ENCODE results near the gene MRAP2. TPM values are rescaled to one million over a fixed set of nuclear protein-coding genes. Genes with fewer than 3 reads are reported as not detected.

MRAP2 gene, protein sequence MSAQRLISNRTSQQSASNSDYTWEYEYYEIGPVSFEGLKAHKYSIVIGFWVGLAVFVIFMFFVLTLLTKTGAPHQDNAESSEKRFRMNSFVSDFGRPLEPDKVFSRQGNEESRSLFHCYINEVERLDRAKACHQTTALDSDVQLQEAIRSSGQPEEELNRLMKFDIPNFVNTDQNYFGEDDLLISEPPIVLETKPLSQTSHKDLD
- 10 to 100 TPM; 10.6 to 11.5 TPM for total RNA-seq

DNA sequence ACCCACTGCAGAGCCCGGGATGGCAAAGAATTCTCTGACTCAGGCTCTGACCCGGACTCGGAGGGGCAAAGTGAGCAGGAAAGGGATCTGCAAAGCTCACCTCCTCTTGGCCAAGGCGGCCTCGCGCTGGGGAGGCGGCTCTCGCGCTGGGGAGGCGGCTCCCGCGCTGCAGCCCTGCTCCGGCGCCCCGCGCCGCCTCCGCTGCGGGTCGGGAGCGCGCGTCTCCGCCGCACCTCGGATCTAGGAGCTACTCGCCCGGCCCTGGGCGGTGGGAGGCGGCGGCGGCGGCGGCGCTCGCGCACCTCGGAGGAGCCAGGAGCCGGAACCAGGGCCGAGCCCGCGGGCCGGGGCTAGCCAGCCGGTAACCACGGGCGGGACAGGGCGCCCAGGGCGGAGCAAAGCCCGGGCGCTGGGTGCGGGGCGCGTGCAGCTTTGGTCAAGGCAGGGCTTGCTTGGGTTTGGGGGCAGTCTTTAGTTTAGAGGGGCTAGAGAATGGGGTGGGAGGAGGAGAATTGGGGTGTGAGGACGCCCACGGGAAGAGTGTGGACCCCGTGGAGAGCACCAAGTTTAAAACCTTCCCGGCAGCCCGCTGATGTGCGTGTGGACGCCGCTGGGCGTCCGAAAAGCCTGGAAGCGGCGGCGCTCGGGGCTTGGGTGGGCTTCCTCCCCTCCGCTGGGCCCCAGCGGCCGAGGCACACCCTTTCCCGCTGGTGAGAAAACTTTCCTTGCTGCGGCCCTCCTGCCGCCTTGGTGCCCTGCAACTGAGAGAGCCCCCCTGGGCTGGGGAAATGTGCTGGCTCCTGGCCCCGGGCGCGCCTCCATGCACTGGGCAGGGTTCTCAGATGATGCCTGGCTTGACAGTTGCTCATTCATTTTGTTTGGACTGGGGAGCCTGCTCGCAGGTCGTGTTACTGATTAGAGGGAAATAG, at the start of gene MRAP2:
Gene MRAP2 (plus strand): TSS at position 250 of the 929 bp plus-strand sequence. CDS start 21,547 bp downstream, outside the sequence.
- Histone ChIP-seq H3K9me3 (no peaks in the 10 kb centered on the region), H3K27me3 (replicated peaks; ENCODE audit: insufficient read depth) (no peaks in the 10 kb centered on the region), H3K36me3 (no peaks in the 10 kb centered on the region), H3K4me3 (peak within 1 kb of the TSS; percentile 53 to 56), H3K4me1 (replicated peaks) (no peaks in the 10 kb centered on the region), H3K27ac (peak within 1 kb of the TSS; percentile 30 to 64)
- TF ChIP-seq POLR2A (IDR thresholded peaks at IDR 0.05), result no peak
- TF ChIP-seq, protein P1, sequence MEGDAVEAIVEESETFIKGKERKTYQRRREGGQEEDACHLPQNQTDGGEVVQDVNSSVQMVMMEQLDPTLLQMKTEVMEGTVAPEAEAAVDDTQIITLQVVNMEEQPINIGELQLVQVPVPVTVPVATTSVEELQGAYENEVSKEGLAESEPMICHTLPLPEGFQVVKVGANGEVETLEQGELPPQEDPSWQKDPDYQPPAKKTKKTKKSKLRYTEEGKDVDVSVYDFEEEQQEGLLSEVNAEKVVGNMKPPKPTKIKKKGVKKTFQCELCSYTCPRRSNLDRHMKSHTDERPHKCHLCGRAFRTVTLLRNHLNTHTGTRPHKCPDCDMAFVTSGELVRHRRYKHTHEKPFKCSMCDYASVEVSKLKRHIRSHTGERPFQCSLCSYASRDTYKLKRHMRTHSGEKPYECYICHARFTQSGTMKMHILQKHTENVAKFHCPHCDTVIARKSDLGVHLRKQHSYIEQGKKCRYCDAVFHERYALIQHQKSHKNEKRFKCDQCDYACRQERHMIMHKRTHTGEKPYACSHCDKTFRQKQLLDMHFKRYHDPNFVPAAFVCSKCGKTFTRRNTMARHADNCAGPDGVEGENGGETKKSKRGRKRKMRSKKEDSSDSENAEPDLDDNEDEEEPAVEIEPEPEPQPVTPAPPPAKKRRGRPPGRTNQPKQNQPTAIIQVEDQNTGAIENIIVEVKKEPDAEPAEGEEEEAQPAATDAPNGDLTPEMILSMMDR (IDR thresholded peaks at IDR 0.05), result peak in 1 of 4 experiments; percentile 8
- DNase-seq (ENCODE audit: low spot score), result peak; percentile 36
- intact Hi-C loops (cut with DNase I), result no loop called here
- WGBS, result 0% methylated on average over 39 of the region's 78 CpGs

DNA sequence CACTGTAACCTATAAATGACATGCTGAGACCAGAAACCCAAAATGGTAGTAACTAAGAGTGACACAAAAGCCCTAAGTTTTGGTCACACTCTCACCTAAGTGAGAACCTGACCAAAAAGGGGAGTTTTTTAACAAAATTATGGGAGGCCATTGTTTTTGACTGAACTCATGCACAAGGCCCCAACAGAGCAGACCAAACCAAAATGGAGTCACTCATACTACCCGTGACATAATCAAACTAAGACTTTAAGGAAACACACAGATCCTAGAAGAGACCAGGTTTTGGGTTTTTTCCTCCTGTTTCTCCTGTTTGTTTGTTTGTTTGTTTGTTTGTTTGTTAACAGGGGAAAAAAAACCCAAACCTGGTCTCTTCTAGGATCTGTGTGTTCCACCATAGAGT, 49.2 kb upstream of the MRAP2 start:
- no peak overlapping the region for H3K4me3 ChIP-seq
- no peaks in the 10 kb centered on the region for H3K9me3 ChIP-seq
- TF ChIP-seq POLR2AphosphoS5 (IDR thresholded peaks at IDR 0.05) (no peak), POLR2A (IDR thresholded peaks at IDR 0.05) (no peak)
- TF ChIP-seq, protein P1 (IDR thresholded peaks at IDR 0.05), result no peak
- H3K4me1 ChIP-seq (replicated peaks), result no peaks in the 10 kb centered on the region
- intact Hi-C loops (cut with DNase I), result no loop called here
- 96% methylated on average over 1 of the region's 1 CpG for WGBS
- no peak for DNase-seq (ENCODE audit: low spot score)
- H3K27ac ChIP-seq, result no peak overlapping the region
- no peaks in the 10 kb centered on the region for H3K36me3 ChIP-seq
- H3K27me3 ChIP-seq (replicated peaks; ENCODE audit: insufficient read depth), result no peaks in the 10 kb centered on the region

DNA sequence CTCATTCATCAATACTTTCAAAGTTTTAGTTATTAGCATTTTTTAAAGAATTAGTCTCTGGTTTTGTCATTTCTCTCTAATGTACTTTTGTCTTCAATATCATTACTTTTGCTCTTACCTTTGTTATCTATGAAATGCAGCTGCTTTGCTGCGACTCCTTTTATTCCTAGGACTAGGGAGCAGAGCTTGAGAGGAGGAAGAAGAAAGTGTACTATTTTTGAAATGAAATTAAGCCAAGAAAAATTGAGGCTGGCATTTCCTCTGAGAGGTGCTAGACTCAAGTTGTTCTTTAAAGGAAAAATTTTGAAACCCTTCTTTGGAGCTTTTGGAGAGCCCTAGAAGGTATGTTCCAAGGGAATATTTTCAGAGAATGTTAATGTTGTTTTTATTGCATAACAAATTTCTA, 48.3 kb upstream of the MRAP2 start:
- Histone ChIP-seq H3K27ac (no peak overlapping the region), H3K9me3 (no peaks in the 10 kb centered on the region), H3K4me1 (replicated peaks) (no peaks in the 10 kb centered on the region), H3K36me3 (no peaks in the 10 kb centered on the region), H3K4me3 (no peak overlapping the region), H3K27me3 (replicated peaks; ENCODE audit: insufficient read depth) (no peaks in the 10 kb centered on the region)
- no peak for DNase-seq (ENCODE audit: low spot score)
- intact Hi-C loops (cut with DNase I), result no loop called here
- TF ChIP-seq, protein P1 (IDR thresholded peaks at IDR 0.05), result no peak
- TF ChIP-seq POLR2A (IDR thresholded peaks at IDR 0.05), result no peak
- no peak for TF ChIP-seq POLR2AphosphoS5 (IDR thresholded peaks at IDR 0.05)
- WGBS, result 79% methylated on average over 1 of the region's 1 CpG

DNA sequence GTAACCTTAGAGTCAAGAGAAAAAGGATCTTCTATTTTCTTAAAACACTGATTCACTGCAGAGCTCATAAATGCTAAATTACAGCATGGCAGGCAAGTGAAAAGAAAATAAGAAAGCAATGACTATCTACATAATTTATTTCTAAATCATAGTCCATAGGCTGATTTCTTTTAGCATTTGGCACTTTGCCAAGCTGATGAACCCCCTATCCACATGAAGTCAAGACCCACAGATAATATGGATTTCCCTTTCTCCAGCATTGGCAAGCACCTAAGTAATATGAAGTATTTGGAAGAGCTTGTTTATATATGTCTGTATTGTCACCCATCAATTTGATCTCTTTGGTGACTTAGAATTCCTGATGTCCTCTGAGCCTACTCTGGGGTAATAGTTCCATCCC, 47.9 kb upstream of the MRAP2 start:
- intact Hi-C loops (cut with DNase I), result no loop called here
- Histone ChIP-seq H3K36me3 (no peaks in the 10 kb centered on the region), H3K4me1 (replicated peaks) (no peaks in the 10 kb centered on the region), H3K27ac (no peak overlapping the region), H3K4me3 (no peak overlapping the region), H3K27me3 (replicated peaks; ENCODE audit: insufficient read depth) (no peaks in the 10 kb centered on the region), H3K9me3 (no peaks in the 10 kb centered on the region)
- TF ChIP-seq POLR2AphosphoS5 (IDR thresholded peaks at IDR 0.05) (no peak), POLR2A (IDR thresholded peaks at IDR 0.05) (no peak)
- TF ChIP-seq, protein P1 (IDR thresholded peaks at IDR 0.05), result no peak
- DNase-seq (ENCODE audit: low spot score), result no peak
